Measurements from ENCODE around the gene GNPTAB. TPM values are rescaled to one million over a fixed set of nuclear protein-coding genes. Genes with fewer than 3 reads are reported as not detected.

GNPTAB gene
- total and polyA plus RNA-seq, 2 of the 8 experiments (the other 6 are each of a cell fraction or from before 2014, with no cell fraction given), result 21.5 to 51.3 TPM

- Histone ChIP-seq H3K4me3 (ENCODE audit: extremely low read depth in 1 of 4, insufficient read depth in 2 of 4, low read depth in 3 of 4, low read length in 4 of 4) (no peak overlapping the region), H4K5ac (ENCODE audit: insufficient read length, low read depth, low read length) (no peak overlapping the region), H2AK5ac (ENCODE audit: low read depth, low read length) (no peak overlapping the region), H3K23ac (ENCODE audit: insufficient read length) (no peak overlapping the region), H3K27me3 (replicated peaks in 1 of 4; ENCODE audit: control insufficient read depth in 3 of 4, extremely low read depth in 1 of 4, insufficient read depth in 3 of 4, low read length in 3 of 4) (no peaks in the 10 kb centered on the region), H3K27ac (ENCODE audit: low read depth, low read length) (no peak overlapping the region), H3K36me3 (ENCODE audit: control insufficient read depth in 2 of 4, insufficient read depth in 4 of 4, low read length in 3 of 4) (peaks cover 6 to 9% (median 7%) of the 10 kb centered on the region in 4 experiments; a peak in 5 of 8 replicates), H3K14ac (ENCODE audit: insufficient read length) (no peak overlapping the region), H2BK15ac (ENCODE audit: low read length) (no peak overlapping the region), H3K9ac (replicated peaks in 1 of 4; ENCODE audit: extremely low read depth in 1 of 4, low read depth in 3 of 4, low read length in 3 of 4) (no peak overlapping the region), H3K9me3 (ENCODE audit: insufficient read depth in 2 of 2, low read depth in 1 of 2, low read length in 1 of 2) (no peaks in the 10 kb centered on the region), H3K56ac (replicated peaks; ENCODE audit: insufficient read length, low read depth, low read length) (no peak overlapping the region), H3K18ac (ENCODE audit: extremely low read depth, low read length) (no peak overlapping the region), H2BK12ac (ENCODE audit: low read depth, low read length) (no peak overlapping the region), H2BK120ac (replicated peaks; ENCODE audit: low read depth, low read length) (no peak overlapping the region), H3K79me2 (ENCODE audit: control insufficient read depth in 1 of 2, insufficient read depth in 2 of 2, low read length in 2 of 2) (no peaks in the 10 kb centered on the region), H3K23me2 (ENCODE audit: low read depth, low read length) (no peaks in the 10 kb centered on the region), H3K4ac (replicated peaks; ENCODE audit: insufficient read length, low read depth, low read length) (no peak overlapping the region), H4K8ac (ENCODE audit: extremely low read depth, insufficient read depth, low read length) (no peak overlapping the region), H2BK20ac (ENCODE audit: low read length) (no peak overlapping the region), H3K4me2 (ENCODE audit: insufficient read depth in 1 of 2, low read depth in 2 of 2, low read length in 2 of 2) (no peak overlapping the region), H4K20me1 (replicated peaks in 1 of 2; ENCODE audit: control insufficient read depth in 1 of 2, insufficient read depth in 2 of 2, low read length in 2 of 2) (no peaks in the 10 kb centered on the region), H2AFZ (ENCODE audit: low read length) (no peak overlapping the region), H3K4me1 (replicated peaks in 1 of 4; ENCODE audit: control insufficient read depth in 3 of 4, insufficient read depth in 4 of 4, low read length in 3 of 4) (no peaks in the 10 kb centered on the region), H2BK5ac (ENCODE audit: low read depth, low read length) (no peak overlapping the region), H4K91ac (replicated peaks; ENCODE audit: insufficient read length, low read length) (no peak overlapping the region), H3K79me1 (ENCODE audit: low read depth, low read length) (no peaks in the 10 kb centered on the region)
- no peak for FAIRE-seq
- WGBS, 2 experiments (ENCODE audit: extremely low coverage in 1 of 2, insufficient coverage in 1 of 2, insufficient read length in 1 of 2, insufficient replicate concordance in 2 of 2, low coverage in 1 of 2, low lambda C conversion rate in 2 of 2, missing lambda C conversion rate in 1 of 2), result 76% methylated on average over 5 of the region's 5 CpGs; no CpG with 5 or more reads in 1 of the 2 experiments
- ChIA-PET CTCF (ENCODE audit: partially characterized antibody) (no interaction called here), POLR2A (ENCODE audit: partially characterized antibody) (no interaction called here)
- no peak for DNase-seq (ENCODE audit: low read depth in 1 of 2, low spot score in 2 of 2)
- no peak for TF ChIP-seq EZH2 (IDR thresholded peaks at IDR 0.05; ENCODE audit: low read depth, low read length, severe bottlenecking)
- TF ChIP-seq SP4 (IDR thresholded peaks at IDR 0.05; ENCODE audit: low read length), result no peak
- no peak for TF ChIP-seq EP300 (IDR thresholded peaks at IDR 0.05; ENCODE audit: borderline replicate concordance in 1 of 2, low read depth in 2 of 2, low read length in 2 of 2)
- no peak for TF ChIP-seq SP2 (IDR thresholded peaks at IDR 0.05; ENCODE audit: low read length)
- no peak for TF ChIP-seq ATF2 (IDR thresholded peaks at IDR 0.05; ENCODE audit: low read length)
- no peak for TF ChIP-seq RAD21 (IDR thresholded peaks at IDR 0.05 in 1 of 2, conservative IDR thresholded peaks at IDR 0.05 in 1 of 2; ENCODE audit: low read depth in 2 of 2, low read length in 2 of 2)
Observed at GRCh38 chr12:101740980-101741379, 89.8 kb downstream of the GNPTAB start.
